Kidney capillary endothelial cell (primary cell): ENCODE data around the gene HBG2.
"Not testable (repeated sequence)": the region's sequence is repeated elsewhere in the genome, so short reads cannot be mapped to it uniquely, and the experiment has no call there.

Experiments
- DNase-seq: peaks from one replicate; pipeline ENCODE4 v3.0.0-alpha.2; 2018; ENCODE audit warnings: low spot score

The HBG2 gene

DNA sequence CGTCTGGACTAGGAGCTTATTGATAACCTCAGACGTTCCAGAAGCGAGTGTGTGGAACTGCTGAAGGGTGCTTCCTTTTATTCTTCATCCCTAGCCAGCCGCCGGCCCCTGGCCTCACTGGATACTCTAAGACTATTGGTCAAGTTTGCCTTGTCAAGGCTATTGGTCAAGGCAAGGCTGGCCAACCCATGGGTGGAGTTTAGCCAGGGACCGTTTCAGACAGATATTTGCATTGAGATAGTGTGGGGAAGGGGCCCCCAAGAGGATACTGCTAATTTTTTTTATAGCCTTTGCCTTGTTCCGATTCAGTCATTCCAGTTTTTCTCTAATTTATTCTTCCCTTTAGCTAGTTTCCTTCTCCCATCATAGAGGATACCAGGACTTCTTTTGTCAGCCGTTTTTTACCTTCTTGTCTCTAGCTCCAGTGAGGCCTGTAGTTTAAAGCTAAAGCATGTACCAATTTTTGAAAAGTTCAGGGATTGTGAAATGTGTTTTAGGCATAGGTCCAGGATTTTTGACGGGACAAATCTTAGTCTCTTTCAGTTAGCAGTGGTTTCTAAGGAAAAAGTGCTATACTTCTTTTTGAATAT lies 4.7 kb downstream of the HBG2 start, which contains the start of gene HBG1:
Gene HBG1, minus strand, starts transcription at position 51 of the 590 bp plus-strand sequence. CDS start 53 bp downstream, outside the sequence.
- DNase-seq: not testable (repeated sequence)

DNA sequence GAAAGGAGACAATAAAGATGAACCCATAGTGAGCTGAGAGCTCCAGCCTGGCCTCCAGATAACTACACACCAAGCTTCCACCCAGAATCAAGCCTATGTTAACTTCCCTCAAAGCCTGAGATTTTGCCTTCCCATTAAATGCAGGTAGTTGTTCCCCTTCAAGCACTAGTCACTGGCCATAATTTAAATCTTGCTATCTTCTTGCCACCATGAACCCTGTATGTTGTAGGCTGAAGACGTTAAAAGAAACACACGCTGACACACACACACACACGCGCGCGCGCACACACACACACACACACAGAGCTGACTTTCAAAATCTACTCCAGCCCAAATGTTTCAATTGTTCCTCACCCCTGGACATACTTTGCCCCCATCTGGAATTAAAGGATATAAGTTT lies 6.1 kb downstream of the HBG2 start:
- not testable (repeated sequence) for DNase-seq

DNA sequence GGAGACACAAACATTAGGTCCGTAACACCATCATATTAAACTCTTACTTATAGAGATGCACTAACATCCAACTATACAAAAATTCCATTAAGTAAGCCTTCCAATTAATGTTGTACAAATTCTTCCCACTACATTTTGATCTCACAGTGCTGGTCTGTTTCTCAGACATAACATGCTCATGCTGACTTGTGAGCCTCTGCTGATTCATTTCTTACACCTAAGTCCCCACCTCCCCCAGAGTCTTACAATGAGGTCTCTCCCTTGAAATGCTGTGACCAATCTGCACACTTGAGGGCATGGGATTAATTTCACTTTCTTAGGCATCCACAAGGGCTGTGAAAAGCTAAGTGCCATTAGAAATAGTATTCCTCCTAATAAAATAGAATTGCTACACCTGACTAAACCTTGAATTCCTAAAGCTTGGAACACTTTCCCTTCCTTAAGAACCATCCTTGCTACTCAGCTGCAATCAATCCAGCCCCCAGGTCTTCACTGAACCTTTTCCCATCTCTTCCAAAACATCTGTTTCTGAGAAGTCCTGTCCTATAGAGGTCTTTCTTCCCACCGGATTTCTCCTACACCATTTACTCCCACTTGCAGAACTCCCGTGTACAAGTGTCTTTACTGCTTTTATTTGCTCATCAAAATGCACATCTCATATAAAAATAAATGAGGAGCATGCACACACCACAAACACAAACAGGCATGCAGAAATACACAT lies 6.9 kb downstream of the HBG2 start:
- DNase-seq: no peak

DNA sequence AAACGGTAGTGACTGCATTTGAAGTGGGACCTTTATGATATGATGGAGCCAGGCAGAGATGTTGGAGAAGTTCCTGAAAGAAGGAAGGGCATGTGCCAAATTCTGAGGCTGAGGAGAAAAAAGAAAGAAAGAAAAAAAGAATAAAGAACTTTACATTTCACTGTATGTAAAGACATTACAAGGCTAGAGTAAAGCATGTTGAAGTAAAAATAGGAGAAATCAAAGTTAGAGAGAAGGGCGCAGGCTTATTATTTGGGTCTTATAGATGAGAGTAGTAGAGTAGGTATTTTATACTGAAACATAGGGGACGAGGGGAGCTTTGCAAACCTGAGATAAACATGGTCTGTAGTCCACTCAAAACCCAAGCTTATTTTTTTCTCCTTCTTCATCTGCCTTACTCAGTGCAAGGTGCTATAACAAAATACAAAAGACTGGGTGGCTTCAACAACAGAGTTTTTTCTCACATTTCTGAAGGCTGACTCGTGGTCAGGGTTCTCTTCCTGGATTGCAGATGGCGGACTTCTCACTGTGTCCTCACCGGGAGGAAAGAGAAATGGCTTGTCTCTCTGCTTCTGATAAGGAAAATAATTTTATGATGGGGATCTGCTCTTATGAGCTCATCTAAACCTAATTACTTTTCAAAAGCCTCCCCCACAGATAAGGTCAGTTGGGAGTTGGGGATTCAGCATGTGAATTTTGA lies 7.7 kb downstream of the HBG2 start:
- no peak for DNase-seq

DNA sequence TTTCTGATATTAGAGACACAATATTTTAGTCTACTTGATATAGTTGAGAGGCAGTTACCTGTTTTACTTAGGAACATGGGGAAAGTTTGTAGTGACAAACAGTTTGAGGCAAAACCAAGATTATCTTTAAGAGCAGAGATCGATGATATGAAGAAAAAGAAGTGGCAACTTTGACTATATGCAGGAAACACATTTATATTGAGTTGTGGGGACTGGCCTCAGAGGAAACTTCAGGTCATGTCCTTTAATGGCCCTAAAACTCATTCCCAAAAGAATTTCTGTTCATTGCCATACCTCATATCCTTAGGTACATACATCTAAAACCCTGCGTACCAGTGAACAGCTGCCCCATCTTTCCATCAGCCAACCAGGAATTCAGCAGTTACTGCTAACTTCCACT lies 9.4 kb downstream of the HBG2 start:
- DNase-seq: no peak

DNA sequence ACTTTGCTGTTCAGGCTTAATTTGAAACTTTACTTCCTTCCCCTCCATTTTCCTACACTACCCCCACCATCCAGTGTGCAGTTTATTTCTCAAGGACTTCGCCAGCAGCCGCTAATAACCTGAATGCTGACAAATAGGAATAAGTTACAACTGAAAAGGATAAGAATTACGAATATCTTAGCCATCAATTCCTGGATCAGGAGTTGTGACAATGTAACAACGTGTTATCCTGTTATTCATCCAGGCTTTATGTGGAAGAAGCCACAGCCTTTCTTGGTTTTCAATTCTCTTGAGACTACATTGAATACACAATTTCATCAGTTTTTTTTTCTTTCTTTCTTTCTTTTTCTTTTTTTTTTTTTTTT lies 10.8 kb downstream of the HBG2 start:
- no peak for DNase-seq

DNA sequence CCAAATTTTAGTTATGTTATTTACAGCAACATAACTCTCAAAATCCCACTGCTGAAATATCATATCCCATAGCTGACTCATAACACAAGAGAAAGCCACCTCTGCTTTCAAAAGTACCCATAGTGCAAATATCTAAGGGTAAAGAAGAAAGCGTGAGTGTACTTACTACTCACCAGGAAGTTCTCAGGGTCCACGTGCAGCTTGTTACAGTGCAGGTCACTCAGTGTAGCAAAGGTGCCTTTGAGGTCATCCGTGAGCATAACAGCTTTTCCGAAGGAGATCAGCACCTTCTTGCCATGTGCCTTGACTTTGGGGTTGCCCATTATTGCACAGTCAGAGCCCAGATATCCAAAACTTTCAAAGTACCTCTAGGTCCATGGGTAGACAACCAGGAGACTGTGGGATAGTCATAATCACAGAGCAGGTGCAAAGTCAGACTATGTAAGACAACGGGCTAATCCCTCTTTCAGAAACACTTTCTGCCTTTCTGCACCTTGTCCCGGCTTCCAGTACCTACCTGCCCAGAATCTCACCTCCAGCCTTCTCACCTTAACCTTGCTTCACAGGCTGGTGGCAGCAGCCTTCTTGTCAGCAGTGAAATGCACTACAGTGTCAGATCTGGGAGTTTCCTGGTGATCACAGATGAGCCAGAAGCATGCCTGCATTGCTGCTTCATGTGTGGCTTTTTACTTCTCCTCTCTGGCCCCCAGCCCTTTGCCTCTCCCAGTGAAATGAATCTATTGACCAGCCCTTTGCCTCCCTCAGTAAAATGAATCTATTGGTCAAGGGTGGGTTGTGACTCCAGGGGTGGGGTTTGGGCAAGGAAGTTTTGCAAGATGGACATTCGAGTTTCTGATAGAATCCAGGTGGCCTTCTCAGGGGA lies 11.4 kb downstream of the HBG2 start:
- no peak for DNase-seq

DNA sequence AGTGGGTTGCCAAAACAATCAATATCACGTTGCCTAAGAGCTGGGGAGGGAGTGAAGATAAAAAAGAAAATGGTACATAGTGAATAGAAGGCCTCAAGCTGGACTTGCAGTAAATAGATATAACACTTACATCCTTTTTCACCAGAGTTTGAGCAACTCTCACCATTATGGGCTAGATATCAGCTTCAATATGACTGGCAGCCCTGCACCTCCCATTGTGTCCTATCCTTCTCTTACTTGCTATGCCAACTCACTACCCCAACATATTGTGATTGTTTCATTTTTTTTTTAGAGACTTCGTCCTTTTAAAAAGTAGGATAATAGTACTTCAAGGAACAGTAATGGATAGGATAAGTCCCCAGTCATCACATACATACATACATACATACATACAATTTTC lies 12.4 kb downstream of the HBG2 start:
- DNase-seq: no peak

DNA sequence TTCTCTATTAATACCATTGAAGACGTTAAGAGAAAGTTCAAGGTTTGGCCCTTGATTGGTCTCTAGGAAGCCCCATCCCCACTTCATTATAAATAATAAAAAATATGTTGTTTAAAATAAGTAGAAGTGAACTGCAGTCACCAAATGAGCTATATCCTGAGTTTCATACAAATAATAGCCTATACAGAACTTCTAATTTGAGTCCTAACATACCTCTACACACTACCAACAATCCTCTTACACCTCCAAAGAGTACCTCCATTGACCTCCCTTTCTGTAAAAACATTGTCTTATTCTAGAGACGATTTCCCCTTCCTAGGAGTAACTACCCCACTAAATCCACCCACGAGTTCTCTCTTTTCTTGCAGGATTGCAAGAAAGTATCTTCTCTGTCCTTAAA lies 13.1 kb downstream of the HBG2 start:
- no peak for DNase-seq

DNA sequence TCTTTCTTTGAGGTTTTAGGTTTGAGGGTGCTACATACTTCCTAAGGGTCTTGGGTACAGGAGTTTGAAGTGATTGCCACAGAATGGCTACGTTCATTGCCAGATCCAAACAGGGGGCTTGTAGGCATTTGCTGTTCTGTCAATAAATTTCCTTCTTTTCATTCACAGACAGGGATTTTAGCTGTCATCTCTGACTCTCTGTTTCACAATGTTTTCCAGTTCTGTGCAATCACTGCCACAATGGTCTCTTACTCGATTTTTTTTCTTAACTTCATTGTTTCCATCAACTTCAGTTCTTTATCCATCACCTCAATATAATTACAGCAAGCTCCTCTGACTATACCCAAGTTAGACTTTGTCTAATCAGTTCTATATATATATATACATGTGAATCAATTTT lies 14.1 kb downstream of the HBG2 start:
- no peak for DNase-seq

DNA sequence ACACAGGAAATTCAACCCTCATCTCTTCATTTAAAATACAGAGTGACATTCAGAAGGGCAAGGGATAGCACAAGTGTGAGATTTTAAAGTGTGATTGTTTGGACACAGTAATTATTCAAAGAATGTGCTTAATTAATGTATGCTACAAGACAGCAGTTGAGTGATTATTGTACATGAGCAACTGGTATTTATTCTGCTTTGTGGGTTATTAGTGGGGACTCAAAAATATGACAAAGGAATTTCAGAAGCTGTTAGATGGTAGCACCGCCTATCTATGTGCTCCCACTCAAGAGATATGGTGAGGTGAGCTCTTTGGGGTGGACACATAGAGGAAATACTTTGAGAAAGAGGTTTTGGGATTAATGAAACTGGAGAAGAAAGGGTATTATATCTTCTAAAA lies 14.5 kb downstream of the HBG2 start:
- no peak for DNase-seq

DNA sequence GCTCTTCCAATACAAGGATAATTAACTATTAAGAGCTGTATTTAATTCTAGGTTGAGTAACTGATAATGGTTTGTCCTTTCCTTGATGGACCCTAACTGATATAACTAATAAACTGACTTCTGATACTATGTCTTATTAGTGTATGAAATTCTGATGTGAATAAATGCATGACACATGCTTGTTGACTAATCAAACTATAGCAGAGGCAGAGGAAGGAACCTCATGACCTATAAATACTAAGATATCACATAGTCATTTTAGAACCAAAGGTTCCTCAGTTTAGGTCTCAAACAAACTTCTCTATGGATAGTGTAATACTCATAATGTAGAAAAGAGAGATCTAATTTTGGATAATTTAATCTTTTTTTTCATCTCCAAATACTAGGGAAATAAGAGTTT lies 15.5 kb downstream of the HBG2 start:
- no peak for DNase-seq

DNA sequence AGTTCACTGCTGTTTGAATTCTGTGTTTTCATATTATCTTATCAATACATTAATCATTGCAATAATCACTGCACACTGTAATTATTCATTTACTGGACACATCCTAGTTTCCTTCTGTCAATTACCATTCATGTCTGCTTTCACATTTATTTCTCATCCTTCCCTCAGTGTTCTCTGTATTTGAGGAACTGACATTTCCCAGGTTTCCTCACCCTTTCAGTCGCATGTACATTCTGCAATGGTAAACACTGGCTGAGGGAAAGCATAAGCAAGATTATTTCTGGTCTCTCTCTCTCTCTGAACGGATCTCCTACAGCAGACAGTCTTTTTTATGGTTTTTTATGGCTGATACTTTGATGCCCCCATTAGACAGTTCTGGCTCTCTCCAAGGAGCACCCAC lies 16.1 kb downstream of the HBG2 start:
- DNase-seq: no peak

DNA sequence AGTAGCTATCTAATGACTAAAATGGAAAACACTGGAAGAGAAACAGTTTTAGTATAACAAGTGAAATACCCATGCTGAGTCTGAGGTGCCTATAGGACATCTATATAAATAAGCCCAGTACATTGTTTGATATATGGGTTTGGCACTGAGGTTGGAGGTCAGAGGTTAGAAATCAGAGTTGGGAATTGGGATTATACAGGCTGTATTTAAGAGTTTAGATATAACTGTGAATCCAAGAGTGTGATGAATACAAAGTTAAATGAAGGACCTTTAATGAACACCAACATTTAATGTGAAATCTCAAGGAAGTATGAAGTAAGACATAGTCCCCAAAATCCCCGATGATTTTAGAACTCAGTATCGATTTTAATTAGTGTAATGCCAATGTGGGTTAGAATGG lies 17.2 kb downstream of the HBG2 start:
- DNase-seq: no peak

DNA sequence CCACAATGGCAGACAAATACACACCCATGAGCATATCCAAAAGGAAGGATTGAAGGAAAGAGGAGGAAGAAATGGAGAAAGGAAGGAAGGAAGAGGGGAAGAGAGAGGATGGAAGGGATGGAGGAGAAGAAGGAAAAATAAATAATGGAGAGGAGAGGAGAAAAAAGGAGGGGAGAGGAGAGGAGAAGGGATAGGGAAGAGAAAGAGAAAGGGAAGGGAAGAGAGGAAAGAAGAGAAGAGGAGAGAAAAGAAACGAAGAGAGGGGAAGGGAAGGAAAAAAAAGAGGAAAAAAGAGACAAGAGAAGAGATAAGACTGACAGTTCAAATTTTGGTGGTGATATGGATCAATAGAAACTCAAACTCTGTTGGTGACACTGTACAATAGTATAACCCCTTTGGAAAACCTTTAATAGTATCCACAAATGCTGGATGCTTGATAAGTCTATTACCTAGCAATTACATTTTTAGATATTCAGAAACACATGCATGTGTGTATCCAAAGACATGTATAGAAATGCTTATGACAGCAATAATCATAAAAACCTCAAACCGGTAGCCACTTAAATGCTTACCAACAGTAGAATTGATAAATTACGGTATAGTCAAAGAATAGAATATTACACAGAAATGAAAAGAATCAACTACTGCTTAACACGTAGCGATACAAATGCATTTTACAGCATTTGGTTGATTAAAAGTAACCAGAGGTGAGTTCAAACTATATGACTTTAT lies 19.1 kb downstream of the HBG2 start:
- no peak for DNase-seq

DNA sequence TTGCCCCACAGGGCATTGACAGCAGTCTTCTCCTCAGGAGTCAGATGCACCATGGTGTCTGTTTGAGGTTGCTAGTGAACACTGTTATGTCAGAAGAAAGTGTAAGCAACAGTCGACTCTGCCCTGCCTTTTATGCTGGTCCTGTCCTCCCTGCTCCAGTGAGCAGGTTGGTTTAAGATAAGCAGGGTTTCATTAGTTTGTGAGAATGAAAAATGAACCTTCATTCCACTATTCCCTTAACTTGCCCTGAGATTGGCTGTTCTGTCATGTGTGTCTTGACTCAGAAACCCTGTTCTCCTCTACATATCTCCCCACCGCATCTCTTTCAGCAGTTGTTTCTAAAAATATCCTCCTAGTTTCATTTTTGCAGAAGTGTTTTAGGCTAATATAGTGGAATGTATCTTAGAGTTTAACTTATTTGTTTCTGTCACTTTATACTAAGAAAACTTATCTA lies 20.2 kb downstream of the HBG2 start, which contains the start of gene HBD:
Gene HBD, minus strand, starts transcription at position 103 of the 454 bp plus-strand sequence. Its CDS starts 50 bp downstream, at position 53.
- no peak for DNase-seq

DNA sequence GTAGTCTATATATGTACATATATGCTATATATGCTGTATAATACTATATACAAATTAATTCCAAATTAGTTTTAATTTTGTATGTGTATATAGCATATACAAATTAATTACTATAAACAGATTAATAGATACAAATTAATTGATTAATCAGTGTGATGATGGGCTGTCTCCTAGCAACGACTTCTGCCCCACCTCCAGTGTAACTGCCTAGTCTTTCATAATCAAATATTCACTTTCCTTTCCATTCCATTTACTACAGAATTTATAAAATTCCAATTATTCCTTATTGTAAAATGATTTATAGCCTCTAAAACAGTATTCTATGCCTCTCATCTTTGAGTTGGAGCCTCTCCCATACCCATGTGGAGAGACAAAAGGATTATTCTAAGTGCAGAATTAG lies 21.3 kb downstream of the HBG2 start:
- no peak for DNase-seq

DNA sequence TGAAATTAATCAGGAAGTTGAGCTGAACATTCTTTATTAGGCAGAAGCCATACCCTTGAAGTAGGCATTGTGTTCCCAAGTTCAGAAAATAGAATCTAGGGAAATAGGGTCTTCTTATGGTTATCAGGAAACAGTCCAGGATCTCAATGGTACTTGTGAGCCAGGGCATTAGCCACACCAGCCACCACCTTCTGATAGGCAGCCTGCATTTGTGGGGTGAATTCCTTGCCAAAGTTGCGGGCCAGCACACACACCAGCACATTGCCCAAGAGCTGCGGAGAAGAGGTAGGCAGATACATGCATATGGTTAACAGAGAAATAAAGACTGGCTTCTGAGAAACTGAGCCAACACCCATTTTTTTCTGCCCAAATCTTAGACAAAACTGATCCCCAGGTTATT lies 21.8 kb downstream of the HBG2 start:
- DNase-seq: no peak

DNA sequence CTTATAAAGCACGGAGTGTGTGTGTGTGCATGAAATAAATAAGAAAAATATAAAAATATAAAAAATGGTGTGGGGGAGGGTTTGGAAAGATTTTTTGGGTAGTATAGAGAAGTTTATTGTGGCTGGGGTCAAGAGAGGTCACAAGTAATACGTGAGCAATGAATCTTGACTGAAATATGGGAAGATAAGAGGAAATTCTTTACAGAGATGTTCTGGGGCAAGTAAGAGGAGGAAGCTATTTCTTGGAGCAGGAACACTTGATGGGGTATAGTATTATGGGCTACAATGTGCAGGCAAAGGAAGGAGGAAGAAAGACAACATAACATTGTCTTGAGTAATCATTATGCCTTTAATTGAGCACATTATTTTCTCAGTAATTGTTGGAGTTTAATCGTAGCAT lies 22.4 kb downstream of the HBG2 start:
- DNase-seq: no peak

DNA sequence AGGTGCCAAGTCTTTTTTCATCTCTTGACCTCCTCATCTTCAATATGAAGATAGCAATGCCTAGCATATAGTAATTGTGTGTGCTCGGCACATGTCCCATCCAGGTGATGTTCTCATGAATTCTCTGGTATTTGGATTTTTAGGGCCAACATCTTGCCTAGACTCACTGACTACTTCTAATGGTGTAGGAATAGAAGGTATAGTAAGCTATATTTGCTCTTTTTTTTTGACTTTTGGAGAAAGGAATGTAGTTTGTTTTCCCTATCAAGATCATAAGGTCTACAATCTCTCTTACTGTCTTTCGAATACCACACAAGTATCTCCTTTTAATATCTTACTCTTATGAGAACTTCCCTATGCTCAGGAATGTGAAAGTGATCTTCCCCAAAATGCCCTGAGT lies 23.5 kb downstream of the HBG2 start:
- DNase-seq: no peak

DNA sequence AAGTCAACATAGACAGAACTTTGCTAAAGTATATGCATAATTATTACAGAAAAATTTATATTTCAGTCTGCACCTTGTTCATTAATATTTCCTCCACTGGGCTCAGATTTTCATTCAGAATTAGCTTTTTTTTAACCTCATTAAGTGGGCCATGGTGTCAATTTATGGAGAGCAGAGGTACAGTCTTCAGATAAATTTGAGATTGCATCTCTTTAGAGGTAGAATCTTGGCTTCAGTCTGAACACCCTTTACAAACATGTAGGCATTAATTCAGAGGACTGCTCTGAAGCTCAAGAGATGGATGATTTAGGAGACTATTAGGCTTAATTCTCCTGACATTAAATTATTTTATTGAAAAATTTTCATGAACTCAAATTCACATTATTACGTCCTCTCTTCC lies 24.3 kb downstream of the HBG2 start:
- DNase-seq: no peak

DNA sequence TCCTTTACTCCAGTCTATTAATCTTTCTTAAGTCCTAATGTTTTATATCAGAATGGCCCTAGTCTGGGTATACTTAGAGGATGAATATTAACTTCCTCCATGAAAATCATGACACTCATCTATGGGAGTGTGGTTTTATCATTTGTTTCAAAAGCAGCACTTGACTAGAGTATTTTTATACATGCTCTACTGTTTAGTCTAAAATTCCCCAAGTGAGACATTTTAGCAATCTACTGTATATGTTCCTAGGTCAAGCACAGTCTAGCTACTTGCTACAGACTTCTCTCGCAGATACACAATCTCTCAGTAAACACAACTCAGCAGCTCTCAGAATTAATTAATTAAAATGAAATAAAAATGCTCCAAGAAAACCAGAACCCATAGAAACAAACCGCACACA lies 24.8 kb downstream of the HBG2 start:
- DNase-seq: no peak
